HG03139 (cell line): ENCODE results near the gene PCCA.
A peak's percentile ranks its signal among the peaks of the same experiment; 100 is the strongest.
"Not testable (repeated sequence)": the region's sequence is repeated elsewhere in the genome, so short reads cannot be mapped to it uniquely, and the experiment has no call there.

Experiments used
- ATAC-seq: cut with Tn5 transposase; IDR thresholded peaks from one replicate; pipeline ENCODE4 v1.9.1; 2021; ENCODE audit not compliant: unreplicated experiment

Gene PCCA

GRCh38 chr13:100184095-100184494 lies 95.2 kb downstream of the PCCA start:
- no peak for ATAC-seq

DNA sequence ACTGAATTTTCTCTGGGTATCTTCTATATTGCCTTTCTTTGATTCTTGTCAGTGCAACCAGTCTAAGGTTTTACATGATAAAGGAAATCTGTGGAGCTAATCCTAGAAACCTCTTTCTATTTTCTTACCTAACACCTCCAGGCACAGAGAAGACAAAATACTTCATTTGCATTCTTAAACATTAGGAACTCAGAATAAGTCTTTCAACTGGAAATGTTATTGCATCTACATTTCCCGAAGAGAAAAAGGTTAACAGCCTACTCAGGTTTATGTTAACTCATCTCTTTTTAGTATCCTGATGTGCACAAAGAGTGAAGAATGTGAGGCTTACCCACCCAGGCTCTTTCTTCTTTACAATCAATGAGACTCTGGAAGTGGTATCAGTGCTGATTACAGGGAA lies 106.7 kb downstream of the PCCA start:
- no peak for ATAC-seq

GRCh38 chr13:100196375-100196774 lies 107.5 kb downstream of the PCCA start:
- ATAC-seq, result no peak

- ATAC-seq, result no peak
These were observed 108.2 kb downstream of the PCCA start for GRCh38 chr13:100197116-100197515.

GRCh38 chr13:100197591-100198365 lies 108.9 kb downstream of the PCCA start:
- no peak for ATAC-seq

DNA sequence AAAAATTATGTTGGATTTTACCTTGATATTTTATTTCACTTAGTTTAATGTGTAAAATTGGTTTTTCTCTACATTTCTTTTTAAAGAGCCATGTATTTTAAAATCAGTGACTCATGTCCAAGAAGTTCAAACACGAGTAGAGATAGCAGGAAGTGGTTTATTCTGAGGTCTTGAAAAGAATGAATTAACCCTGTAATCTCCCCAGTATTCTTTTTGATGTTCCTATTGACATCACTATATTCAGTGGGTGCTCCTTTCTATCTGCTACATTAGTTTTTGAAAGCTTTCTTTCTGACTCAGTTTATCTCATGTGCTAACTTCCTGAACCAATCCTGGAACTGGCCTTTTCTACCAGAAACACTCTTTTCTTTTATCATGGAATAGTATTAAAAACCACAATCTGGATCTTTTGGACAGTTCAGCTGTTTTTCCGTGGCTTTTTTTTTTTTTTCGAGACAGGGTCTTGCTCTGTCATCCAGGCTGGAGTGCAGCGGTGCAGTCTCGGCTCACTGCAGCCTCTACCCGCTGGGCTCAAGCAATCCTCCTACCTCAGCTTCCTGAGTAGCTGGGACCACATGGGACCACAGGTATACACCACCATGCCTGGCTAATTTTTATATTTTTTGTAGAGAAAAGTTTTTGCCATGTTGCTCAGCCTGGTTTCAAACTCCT lies 114.9 kb downstream of the PCCA start:
- ATAC-seq, result peak; percentile 76

GRCh38 chr13:100208002-100208401 lies 119.1 kb downstream of the PCCA start:
- ATAC-seq, result no peak

- ATAC-seq, result no peak
These were observed 119.7 kb downstream of the PCCA start for GRCh38 chr13:100208626-100209025.

- no peak for ATAC-seq
These were observed 121.2 kb downstream of the PCCA start for GRCh38 chr13:100209857-100210825.

- ATAC-seq, result no peak
These were observed 122.3 kb downstream of the PCCA start for GRCh38 chr13:100211016-100211710.

GRCh38 chr13:100212904-100213553 lies 124.1 kb downstream of the PCCA start:
- no peak for ATAC-seq

GRCh38 chr13:100213576-100213975 lies 124.7 kb downstream of the PCCA start:
- ATAC-seq, result no peak

- no peak for ATAC-seq
These were observed 126.0 kb downstream of the PCCA start for GRCh38 chr13:100214886-100215285.

GRCh38 chr13:100221166-100221565 lies 132.3 kb downstream of the PCCA start:
- no peak for ATAC-seq

- ATAC-seq, result not testable (repeated sequence)
These were observed 135.2 kb downstream of the PCCA start for GRCh38 chr13:100223966-100224530.

GRCh38 chr13:100229603-100230002 lies 140.7 kb downstream of the PCCA start:
- ATAC-seq, result no peak

GRCh38 chr13:100230769-100231149 lies 141.9 kb downstream of the PCCA start:
- no peak for ATAC-seq

DNA sequence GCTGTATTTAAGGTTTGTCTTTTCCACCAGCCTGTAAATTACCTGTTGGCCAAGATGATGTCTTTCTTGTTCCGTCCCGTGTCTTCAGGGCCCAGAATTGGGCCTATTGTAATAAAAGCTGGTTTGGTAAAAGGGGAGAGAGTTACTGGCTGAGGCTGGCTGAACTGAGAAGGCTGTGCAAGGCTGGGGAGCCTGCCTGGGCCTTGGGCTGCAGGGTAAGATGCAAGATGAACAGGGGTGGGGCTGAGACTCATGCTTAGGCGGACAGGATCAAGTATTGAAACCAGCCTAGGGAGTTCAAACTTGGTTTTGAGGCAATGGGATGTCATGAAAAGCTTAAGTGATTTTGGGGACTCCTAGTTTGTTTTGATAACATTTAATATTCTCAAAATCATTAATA lies 142.3 kb downstream of the PCCA start:
- no peak for ATAC-seq

DNA sequence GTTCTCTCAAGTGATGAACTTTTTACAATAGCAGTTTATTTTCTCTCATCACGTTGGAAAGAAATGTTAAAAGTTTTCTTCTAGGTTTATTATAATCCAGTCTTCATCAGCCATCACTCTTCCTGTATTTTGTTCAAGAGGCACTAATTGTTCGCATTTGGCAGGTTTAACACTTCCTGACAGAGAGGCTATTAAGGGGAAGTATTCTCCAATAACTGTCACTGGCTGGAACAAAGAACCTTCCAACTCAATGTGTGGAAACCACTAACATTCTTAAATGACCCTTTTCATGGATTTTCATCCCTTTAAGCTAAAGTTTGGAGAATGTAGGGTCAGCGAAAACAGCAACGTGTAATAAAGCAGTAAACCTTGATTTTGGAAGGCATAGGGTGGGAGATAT lies 145.1 kb downstream of the PCCA start:
- no peak for ATAC-seq

DNA sequence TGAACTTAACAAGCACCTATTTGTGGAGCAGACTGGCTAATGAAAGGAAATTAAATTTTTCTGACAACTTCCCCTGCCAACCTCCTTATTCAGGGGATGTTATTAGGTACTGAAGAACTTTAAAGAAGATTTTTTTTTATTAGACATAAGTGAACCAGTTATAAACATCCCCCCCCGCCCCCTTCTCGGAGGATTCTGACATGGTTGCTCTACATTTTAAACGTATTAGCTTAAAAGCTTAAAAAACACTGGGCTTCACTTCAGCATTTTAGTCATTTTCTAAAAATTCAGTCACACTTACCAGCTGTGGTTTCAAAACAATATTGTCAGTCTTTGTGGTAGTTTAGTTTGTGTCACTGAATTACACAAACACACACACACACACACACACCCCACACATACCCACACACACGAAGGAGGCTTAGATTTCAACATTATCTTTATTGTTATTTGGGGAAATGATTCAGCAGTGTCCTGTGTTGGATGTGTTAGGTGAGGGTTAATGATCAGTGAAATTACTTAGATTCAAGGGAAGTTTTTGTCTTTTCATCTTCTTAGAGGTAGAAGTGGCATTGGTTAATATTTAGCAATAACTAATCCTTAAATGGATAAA lies 145.7 kb downstream of the PCCA start:
- no peak for ATAC-seq
